Smooth muscle cell (in vitro differentiated cells): ENCODE data around the gene PTPRN2. TPM values are rescaled to one million over a fixed set of nuclear protein-coding genes. Genes with fewer than 3 reads are reported as not detected.

ENCODE experiments used
- DNase-seq: peaks from one replicate; lab custom pipeline; 2025; ENCODE audit not compliant: unreplicated experiment; lab: John Stamatoyannopoulos, UW
- H2AFZ ChIP-seq: fragments of 200-600 bp; sonication (generic); 2 replicates; pipeline ENCODE4 v1.6.0; 2016; ENCODE audit warnings: antibody characterized with exemption, low read depth, mild to moderate bottlenecking
- H3F3A ChIP-seq: fragments of 200-600 bp; sonication (generic); 2 replicates; pipeline ENCODE4 v1.6.0; 2017; ENCODE audit warnings: antibody characterized with exemption, low read depth
- H3K27ac ChIP-seq: fragments of 200-600 bp; sonication (generic); 2 replicates; pipeline ENCODE4 v1.5.1; 2016; ENCODE audit warnings: low read depth, mild to moderate bottlenecking
- H3K27me3 ChIP-seq: fragments of 200-600 bp; sonication (generic); 2 replicates; pipeline ENCODE4 v1.6.1; 2016; ENCODE audit warnings: low read depth, mild to moderate bottlenecking
- H3K36me3 ChIP-seq: fragments of 200-600 bp; sonication (generic); 2 replicates; pipeline ENCODE4 v1.5.1; 2016; ENCODE audit warnings: low read depth
- H3K4me1 ChIP-seq: fragments of 200-600 bp; sonication (generic); 2 replicates; pipeline ENCODE4 v1.5.1; 2016; ENCODE audit warnings: low read depth
- H3K4me2 ChIP-seq: fragments of 200-600 bp; sonication (generic); 2 replicates; pipeline ENCODE4 v1.6.0; 2016; ENCODE audit warnings: mild to moderate bottlenecking
- H3K4me3 ChIP-seq: fragments of 200-600 bp; sonication (generic); 2 replicates; pipeline ENCODE4 v1.5.1; 2016; ENCODE audit warnings: mild to moderate bottlenecking
- H3K79me2 ChIP-seq: fragments of 200-600 bp; sonication (generic); 2 replicates; pipeline ENCODE4 v1.6.0; 2016; ENCODE audit warnings: low read depth, mild to moderate bottlenecking
- H3K9ac ChIP-seq: fragments of 200-600 bp; sonication (generic); 2 replicates; pipeline ENCODE4 v1.6.0; 2016; ENCODE audit warnings: low read depth
- H3K9me3 ChIP-seq: fragments of 200-600 bp; sonication (generic); replicated peaks from 2 replicates; pipeline ENCODE4 v1.5.1; 2016; ENCODE audit warnings: low read depth
- H4K20me1 ChIP-seq: fragments of 200-600 bp; sonication (generic); 2 replicates; pipeline ENCODE4 v1.6.0; 2016; ENCODE audit warnings: low read depth
- CTCF ChIP-seq: fragments of 200-600 bp; sonication (generic); IDR thresholded peaks from 2 replicates; pipeline ENCODE4 v1.5.1; 2017; ENCODE audit warnings: borderline replicate concordance, mild to moderate bottlenecking, antibody characterized with exemption; ENCODE audit not compliant: insufficient read depth, poor library complexity, severe bottlenecking
- WGBS: methylation state at CpG from one replicate; pipeline ENCODE4 v1.1.7; 2016; ENCODE audit warnings: low lambda C conversion rate; 5-methylcytosine and 5-hydroxymethylcytosine counted together
- polyA plus RNA-seq: library from polyadenylated mRNA; unstranded; fragments of >200 nt; fragmentation: Nextera tagmentation; extraction: Ambion mirVana; gene quantifications from 2 replicates; pipeline ENCODE4 v1.2.1, GENCODE V29; 2016
- total RNA-seq: library from RNA; depleted of rRNA; stranded (reverse); fragments of >200 nt; gene quantifications from 2 replicates; pipeline ENCODE4 v1.2.3, GENCODE V29; 2014

Gene PTPRN2
- total and polyA plus RNA-seq, 2 experiments from 2014 or later: 0.09 to 0.87 TPM

- no peak for DNase-seq
- no peak for TF ChIP-seq CTCF
- Histone ChIP-seq H2AFZ (no peak overlapping the region), H3K27ac (no peak overlapping the region), H3K4me1 (no peaks in the 10 kb centered on the region), H3K36me3 (no peaks in the 10 kb centered on the region), H3K9me3 (no peaks in the 10 kb centered on the region), H3K9ac (no peak overlapping the region), H3K79me2 (no peaks in the 10 kb centered on the region), H4K20me1 (no peaks in the 10 kb centered on the region), H3K4me3 (no peak overlapping the region), H3F3A (no peaks in the 10 kb centered on the region), H3K27me3 (no peaks in the 10 kb centered on the region), H3K4me2 (no peak overlapping the region)
- 93% methylated on average over 25 of the region's 25 CpGs for WGBS
Measured at GRCh38 chr7:158444501-158445420, 142.9 kb downstream of the PTPRN2 start.

GRCh38 chr7:158443688-158444483, 143.7 kb downstream of the PTPRN2 start:
- Histone ChIP-seq H3K9me3 (no peaks in the 10 kb centered on the region), H3K4me1 (no peaks in the 10 kb centered on the region), H3K4me3 (no peak overlapping the region), H2AFZ (no peak overlapping the region), H3K27ac (no peak overlapping the region), H3K27me3 (no peaks in the 10 kb centered on the region), H3K4me2 (no peak overlapping the region), H3K79me2 (no peaks in the 10 kb centered on the region), H4K20me1 (no peaks in the 10 kb centered on the region), H3F3A (no peaks in the 10 kb centered on the region), H3K9ac (no peak overlapping the region), H3K36me3 (no peaks in the 10 kb centered on the region)
- WGBS: 93% methylated on average over 19 of the region's 19 CpGs
- no peak for DNase-seq
- TF ChIP-seq CTCF: no peak

DNA sequence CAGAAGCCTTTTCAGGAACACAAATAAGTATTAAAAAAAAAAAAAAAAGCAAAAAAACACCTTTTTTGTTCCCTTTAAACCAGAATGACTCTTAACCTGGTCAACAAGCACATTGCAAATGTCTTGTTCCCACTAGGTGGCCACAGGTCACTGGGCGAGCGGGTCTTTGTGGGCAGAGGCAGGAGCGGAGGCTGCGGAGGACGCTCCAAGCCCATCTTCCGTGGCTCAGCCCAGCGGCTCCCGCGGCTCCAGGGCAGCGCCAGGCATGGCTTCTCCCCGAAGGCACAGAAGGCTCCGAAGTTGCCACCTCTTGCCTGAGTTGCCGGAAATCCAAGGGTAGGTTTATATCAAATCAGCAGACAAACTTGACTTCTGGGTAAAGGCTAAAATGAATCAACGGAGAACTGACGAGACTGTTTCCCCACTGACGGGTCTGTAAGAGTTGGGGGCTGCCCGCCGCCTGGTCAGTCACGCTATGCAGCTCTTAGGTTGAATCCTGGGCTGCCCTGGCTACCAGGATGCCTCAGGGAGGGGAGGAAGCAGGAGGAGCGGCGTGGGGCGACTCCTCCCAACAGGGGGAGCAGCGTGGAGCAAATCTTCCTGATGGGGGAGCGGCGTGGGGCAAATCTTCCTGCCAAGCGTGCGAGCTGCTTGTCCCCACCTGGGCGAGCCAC, 144.5 kb downstream of the PTPRN2 start:
- Histone ChIP-seq H3K9me3 (no peaks in the 10 kb centered on the region), H3K9ac (no peak overlapping the region)

More for the DNA sequence above, 144.5 kb downstream of the PTPRN2 start:
- Histone ChIP-seq H3K79me2 (no peaks in the 10 kb centered on the region), H3F3A (no peaks in the 10 kb centered on the region), H2AFZ (no peak overlapping the region), H3K4me2 (no peak overlapping the region), H3K36me3 (no peaks in the 10 kb centered on the region), H3K4me3 (no peak overlapping the region), H3K27me3 (no peaks in the 10 kb centered on the region), H3K4me1 (no peaks in the 10 kb centered on the region), H4K20me1 (no peaks in the 10 kb centered on the region), H3K27ac (no peak overlapping the region)
- DNase-seq: no peak
- 84% methylated on average over 28 of the region's 28 CpGs for WGBS
- no peak for TF ChIP-seq CTCF
